HG03378 (cell line): Measurements from ENCODE around the gene ZNF664.

Experiments used
- ATAC-seq: cut with Tn5 transposase; IDR thresholded peaks from one replicate; pipeline ENCODE4 v1.9.1; 2021; ENCODE audit warnings: mild to moderate bottlenecking, moderate library complexity; ENCODE audit not compliant: unreplicated experiment

Gene ZNF664

DNA sequence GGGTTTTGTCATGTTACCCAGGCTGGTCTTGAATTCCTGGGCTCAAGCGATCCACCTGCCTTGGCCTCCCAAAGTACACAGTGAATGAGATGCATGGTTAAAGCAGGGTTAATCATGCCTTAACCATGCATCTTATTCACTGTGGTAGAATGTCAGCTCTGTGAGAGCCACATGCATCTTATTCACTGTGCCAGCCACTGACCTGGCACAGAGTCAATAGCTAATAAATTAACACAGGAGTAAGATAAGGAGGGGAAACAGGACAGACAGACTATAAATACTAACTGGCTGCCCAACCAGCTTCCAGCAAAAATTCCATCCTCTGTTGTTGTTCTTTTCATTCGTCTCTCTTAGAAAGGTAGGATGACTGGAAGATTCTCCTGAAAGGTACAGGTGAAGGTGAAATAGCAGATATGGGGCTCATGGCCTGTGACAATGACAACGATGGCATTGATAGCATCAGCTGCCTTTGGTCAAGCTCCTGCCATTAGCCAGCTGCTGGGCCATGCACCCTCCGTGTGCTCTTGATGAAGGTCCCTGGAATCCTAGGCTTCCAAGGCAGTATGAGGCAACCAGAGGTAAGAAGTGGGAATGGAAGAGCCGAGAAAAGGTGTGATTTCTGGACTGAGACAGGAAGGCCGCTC is 76.6 kb downstream of the ZNF664 start:
- no peak for ATAC-seq

DNA sequence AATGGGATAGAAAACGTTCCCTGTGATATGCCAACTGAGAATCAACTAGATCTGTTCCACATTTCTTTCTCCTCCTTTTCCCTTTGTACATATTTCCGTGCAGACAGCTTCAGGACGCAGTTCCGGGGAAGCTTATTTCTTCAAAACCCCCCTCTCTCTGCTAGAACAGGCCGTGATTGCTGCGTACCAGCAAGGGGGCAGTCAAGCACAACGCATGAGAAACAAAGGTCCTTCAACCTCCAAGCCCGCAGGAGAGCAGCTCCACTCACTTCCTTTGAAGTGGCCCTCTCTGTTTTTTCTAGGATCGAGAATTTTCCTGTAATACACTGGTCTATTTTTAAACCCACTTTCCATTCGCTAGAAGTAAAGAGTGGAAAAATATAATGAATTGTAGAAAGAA is 80.8 kb downstream of the ZNF664 start:
- no peak for ATAC-seq

DNA sequence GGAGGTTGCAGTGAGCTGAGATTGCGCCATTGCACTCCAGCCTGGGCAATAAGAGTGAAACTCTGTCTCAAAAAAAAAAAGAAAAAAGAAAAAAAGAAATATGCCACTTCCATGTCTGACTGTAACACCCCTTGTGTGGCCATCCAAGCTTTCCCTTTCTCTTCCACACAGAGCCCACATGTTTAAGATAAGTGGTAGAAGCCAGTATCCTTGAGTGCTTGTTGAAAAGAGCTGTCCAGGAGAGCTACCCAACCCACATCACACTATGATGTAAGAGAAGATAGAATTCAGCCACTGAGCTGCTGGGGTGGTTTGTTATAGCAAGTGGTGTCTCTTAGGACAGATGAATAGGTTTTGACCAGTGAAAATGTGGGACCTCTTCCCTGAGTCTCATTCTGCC is 82.1 kb downstream of the ZNF664 start:
- no peak for ATAC-seq

DNA sequence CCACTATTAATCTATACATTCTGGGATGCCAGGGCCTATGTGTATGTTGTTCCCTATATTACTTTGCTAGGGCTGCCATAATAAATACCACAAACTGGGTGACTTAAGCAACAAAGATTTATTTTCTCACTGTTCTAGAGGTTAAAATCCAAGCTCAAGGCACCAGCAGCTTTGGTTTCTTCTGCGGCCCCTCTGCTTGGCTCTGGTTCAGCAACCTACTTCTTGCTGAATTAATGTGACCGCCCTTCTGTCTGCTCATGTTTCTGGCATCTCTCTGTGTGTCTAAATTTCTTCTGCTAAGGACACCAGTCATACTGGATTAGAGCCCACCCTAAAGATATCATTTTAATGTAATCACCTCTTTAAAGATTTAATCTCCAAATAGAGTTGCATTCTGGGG is 84.7 kb downstream of the ZNF664 start:
- ATAC-seq, result no peak

DNA sequence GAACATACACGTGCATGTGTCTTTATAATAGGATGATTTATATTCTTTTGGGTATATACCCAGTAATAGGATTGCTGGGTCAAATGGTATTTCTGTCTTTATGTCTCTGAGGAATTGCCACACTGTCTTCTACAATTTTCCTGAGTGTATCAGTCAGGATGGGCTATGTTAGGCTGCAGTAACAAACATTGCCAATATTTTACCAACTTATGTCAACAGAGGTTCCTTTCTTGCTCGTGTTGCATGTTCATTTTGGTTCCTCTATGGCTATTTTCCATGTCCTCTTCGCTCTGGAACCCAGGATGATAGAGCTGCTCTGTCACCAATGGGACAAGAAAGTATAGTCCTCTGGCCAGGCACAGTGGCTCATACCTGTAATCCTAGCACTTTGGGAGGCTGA is 86.7 kb downstream of the ZNF664 start:
- no peak for ATAC-seq
